ENCODE data around the gene HEYL.

- TF ChIP-seq CTCF (IDR thresholded peaks at IDR 0.05; ENCODE audit: low read depth, low read length, poor library complexity, severe bottlenecking): no peak
- TF ChIP-seq EZH2phosphoT487 (IDR thresholded peaks at IDR 0.05; ENCODE audit: borderline replicate concordance, low read length): no peak
These were observed 64.0 kb downstream of the HEYL start for GRCh38 chr1:39575191-39576015.
